ENCODE results near the gene ANKEF1.
"Not testable (repeated sequence)": the region's sequence is repeated elsewhere in the genome, so short reads cannot be mapped to it uniquely, and the experiment has no call there.

- TF ChIP-seq CTCF, POLR2A, POLR2AphosphoS5, EP300 (IDR thresholded peaks at IDR 0.05): not testable (repeated sequence)
These were observed 2.5 kb upstream of the ANKEF1 start for GRCh38 chr20:10032269-10032668.

Measured in gastroesophageal sphincter (tissue), 3 donors.